H1 (cell line): ENCODE measurements around the gene PVALB. TPM values are rescaled to one million over a fixed set of nuclear protein-coding genes. Genes with fewer than 3 reads are reported as not detected.

Source experiments
- EP300 ChIP-seq, 2 experiments: IDR thresholded peaks; 1 replicate in 1 of 2; 2 replicates in 1 of 2; pipeline ENCODE4 v1.6.1; 2011 to 2012; ENCODE audit warnings: low read depth in 2 of 2, low read length in 2 of 2, mild to moderate bottlenecking in 2 of 2, borderline replicate concordance in 1 of 2, inconsistent platforms in 1 of 2, moderate library complexity in 1 of 2
- polyA plus RNA-seq, 7 experiments: library from polyadenylated mRNA; depleted of rRNA in 3 of 7; stranded (reverse) in 5 of 7; unstranded in 2 of 7; fragments of >200 nt in 5 of 7; fragments of 200-250 nt in 2 of 7; gene quantifications; 1 replicate in 5 of 7; 2 replicates in 1 of 7; 4 replicates in 1 of 7; pipeline versions ENCODE4 v1.2.1 to v1.2.3, GENCODE V29; 2011 to 2013; ENCODE audit warnings: missing spikeins in 2 of 7, mixed read lengths in 2 of 7
- total RNA-seq: library from RNA; stranded (reverse); fragmentation: NEBNext Ultra II Directional; extraction: Animal tissue kit (Norgen Biotek cat#: 25700); gene quantifications from 2 replicates; pipeline ENCODE4 v1.2.1, GENCODE V29; 2021

Gene PVALB
- total and polyA plus RNA-seq, 2 of the 8 experiments (the other 6 are each of a cell fraction or from before 2014, with no cell fraction given) = 1.7 to 5.4 TPM

- no peak for TF ChIP-seq EP300 (IDR thresholded peaks at IDR 0.05; ENCODE audit: borderline replicate concordance in 1 of 2, low read depth in 2 of 2, low read length in 2 of 2)
- TF ChIP-seq, all 59 proteins: peak for 0
Observed at GRCh38 chr22:36761553-36762240, 55.1 kb downstream of the PVALB start (continued).
